HepG2 (cell line): ENCODE results near the gene RMDN2. TPM values are rescaled to one million over a fixed set of nuclear protein-coding genes. Genes with fewer than 3 reads are reported as not detected.

Source experiments
- FOXK2 ChIP-seq: fragments of 450-650 bp; IDR thresholded peaks from 2 replicates; pipeline ENCODE4 v1.6.1; 2016
- HHEX ChIP-seq: IDR thresholded peaks from 2 replicates; pipeline ENCODE4 v1.6.1; 2016; ENCODE audit warnings: control low read depth
- KDM2A ChIP-seq: sonication (generic); formaldehyde crosslinking; IDR thresholded peaks from 2 replicates; pipeline ENCODE4 v1.4.0; 2020; ENCODE audit warnings: low read depth, missing genetic modification reagents, borderline replicate concordance
- KLF11 ChIP-seq: IDR thresholded peaks from 2 replicates; pipeline ENCODE4 v1.6.1; 2016; ENCODE audit warnings: missing compliant biosample characterization
- RBAK ChIP-seq: sonication (generic); formaldehyde crosslinking; IDR thresholded peaks from 2 replicates; pipeline ENCODE4 v1.5.1; 2020; ENCODE audit warnings: mild to moderate bottlenecking, missing genetic modification reagents
- SATB2 ChIP-seq: sonication (generic); formaldehyde crosslinking; IDR thresholded peaks from 2 replicates; pipeline ENCODE4 v1.5.0; 2020; ENCODE audit warnings: missing genetic modification reagents
- TBP ChIP-seq: sonication (generic); formaldehyde crosslinking; IDR thresholded peaks from 2 replicates; pipeline ENCODE4 v1.5.0; 2020; ENCODE audit warnings: missing genetic modification reagents
- TEAD2 ChIP-seq: sonication (generic); formaldehyde crosslinking; IDR thresholded peaks from 2 replicates; pipeline ENCODE4 v1.9.0; 2021; ENCODE audit warnings: missing genetic modification reagents
- ZNF282 ChIP-seq: fragments of 450-650 bp; IDR thresholded peaks from 2 replicates; pipeline ENCODE4 v1.6.1; 2018; ENCODE audit not compliant: partially characterized antibody
- ZNF546 ChIP-seq: sonication (generic); formaldehyde crosslinking; conservative IDR thresholded peaks from 2 replicates; pipeline ENCODE4 v1.8.1; 2023; ENCODE audit warnings: mild to moderate bottlenecking, missing genetic modification reagents
- ZNF674 ChIP-seq: sonication (generic); formaldehyde crosslinking; IDR thresholded peaks from 2 replicates; pipeline ENCODE4 v1.5.0; 2020; ENCODE audit warnings: low read depth, mild to moderate bottlenecking, missing genetic modification reagents
- ZSCAN9 ChIP-seq: IDR thresholded peaks from 2 replicates; pipeline ENCODE4 v1.6.1; 2016; ENCODE audit warnings: borderline replicate concordance
- polyA plus RNA-seq, 8 experiments: library from polyadenylated mRNA; depleted of rRNA in 3 of 8; stranded (reverse) in 7 of 8; unstranded in 1 of 8; fragments of >200 nt; fragmentation: Illumina TruSeq in 4 of 8; extraction: Trizol in 4 of 8; gene quantifications; 2 replicates each; pipeline versions ENCODE4 v1.2.1 to v1.2.3, GENCODE V29; 2011 to 2016; ENCODE audit warnings: low read depth in 4 of 8, missing spikeins in 1 of 8, mixed read lengths in 1 of 8; ENCODE audit not compliant: insufficient read depth in 1 of 8
- total RNA-seq, 5 experiments: library from RNA; depleted of rRNA; stranded (reverse); fragments of >200 nt; fragmentation: Illumina TruSeq; extraction: Trizol; gene quantifications; 2 replicates each; pipeline ENCODE4 v1.2.3, GENCODE V29; 2016; ENCODE audit warnings: low read depth in 1 of 5
- TF ChIP-seq, protein P1 (sequence below): IDR thresholded peaks from 2 replicates; pipeline ENCODE4 v1.6.1; 2016; ENCODE audit warnings: missing compliant biosample characterization, missing genetic modification reagents, borderline replicate concordance
- TF ChIP-seq, protein P2 (sequence below): IDR thresholded peaks from 2 replicates; pipeline ENCODE4 v1.6.1; 2018; ENCODE audit warnings: missing genetic modification reagents
- TF ChIP-seq, protein P3 (sequence below): sonication (generic); formaldehyde crosslinking; IDR thresholded peaks from 2 replicates; pipeline ENCODE4 v1.5.0; 2020; ENCODE audit warnings: mild to moderate bottlenecking, missing genetic modification reagents
- TF ChIP-seq, protein P4 (sequence below): sonication (generic); formaldehyde crosslinking; IDR thresholded peaks from 2 replicates; pipeline ENCODE4 v1.5.0; 2020; ENCODE audit warnings: mild to moderate bottlenecking, missing genetic modification reagents, borderline replicate concordance
- TF ChIP-seq, protein P5 (sequence below): sonication (generic); formaldehyde crosslinking; IDR thresholded peaks from 2 replicates; pipeline ENCODE4 v1.8.1; 2023; ENCODE audit warnings: mild to moderate bottlenecking, missing genetic modification reagents

Gene RMDN2
- total and polyA plus RNA-seq, 2 of the 13 experiments (the other 11 are each of a cell fraction or from before 2014, with no cell fraction given) = 2.3 to 8.9 TPM

DNA sequence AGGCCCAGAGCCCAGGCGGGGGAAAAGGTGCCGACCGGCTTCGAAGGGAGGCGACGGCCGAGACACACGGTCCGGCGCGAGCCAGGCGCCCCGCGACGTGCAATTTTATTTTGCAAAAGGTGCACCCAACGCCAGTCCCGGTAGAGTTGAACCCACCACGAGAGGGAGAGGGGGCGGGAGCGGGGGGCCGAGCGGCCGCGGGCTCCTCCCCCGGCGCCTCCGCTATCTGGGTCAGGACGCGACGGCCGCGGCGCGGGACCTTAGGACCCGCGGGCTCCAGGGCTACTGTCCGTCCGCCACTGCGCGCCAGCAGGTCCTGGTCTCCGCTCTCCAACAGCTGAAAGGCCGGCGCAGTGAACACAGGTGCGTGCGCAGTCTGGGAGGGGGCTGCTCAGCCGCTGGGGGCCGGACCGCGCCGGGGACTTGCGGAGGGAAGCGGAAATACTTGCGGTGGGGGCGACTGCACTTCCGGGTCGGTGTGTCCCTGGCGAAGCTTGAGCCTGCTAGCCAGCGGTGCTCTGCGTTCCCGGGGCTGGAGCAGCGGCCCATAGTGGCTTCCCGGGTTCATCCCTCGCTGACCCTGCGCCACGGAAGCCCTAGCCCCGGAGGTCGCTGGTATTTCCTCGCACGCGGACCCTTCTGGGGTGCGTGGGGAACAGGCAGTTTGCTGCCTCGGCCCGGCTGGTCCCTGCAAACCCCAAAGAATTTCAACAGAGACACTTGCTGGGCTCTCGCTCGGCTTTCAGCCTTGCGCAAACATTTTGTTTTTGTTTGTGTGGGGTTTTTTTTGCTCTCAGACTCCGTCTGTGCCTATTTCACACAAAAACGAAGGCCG is at the start of gene RMDN2 (continued):
- TF ChIP-seq, protein P1, sequence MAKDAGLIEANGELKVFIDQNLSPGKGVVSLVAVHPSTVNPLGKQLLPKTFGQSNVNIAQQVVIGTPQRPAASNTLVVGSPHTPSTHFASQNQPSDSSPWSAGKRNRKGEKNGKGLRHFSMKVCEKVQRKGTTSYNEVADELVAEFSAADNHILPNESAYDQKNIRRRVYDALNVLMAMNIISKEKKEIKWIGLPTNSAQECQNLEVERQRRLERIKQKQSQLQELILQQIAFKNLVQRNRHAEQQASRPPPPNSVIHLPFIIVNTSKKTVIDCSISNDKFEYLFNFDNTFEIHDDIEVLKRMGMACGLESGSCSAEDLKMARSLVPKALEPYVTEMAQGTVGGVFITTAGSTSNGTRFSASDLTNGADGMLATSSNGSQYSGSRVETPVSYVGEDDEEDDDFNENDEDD = peak; percentile 68; the same call in 1 of the 2 replicates
- TF ChIP-seq, protein P2, sequence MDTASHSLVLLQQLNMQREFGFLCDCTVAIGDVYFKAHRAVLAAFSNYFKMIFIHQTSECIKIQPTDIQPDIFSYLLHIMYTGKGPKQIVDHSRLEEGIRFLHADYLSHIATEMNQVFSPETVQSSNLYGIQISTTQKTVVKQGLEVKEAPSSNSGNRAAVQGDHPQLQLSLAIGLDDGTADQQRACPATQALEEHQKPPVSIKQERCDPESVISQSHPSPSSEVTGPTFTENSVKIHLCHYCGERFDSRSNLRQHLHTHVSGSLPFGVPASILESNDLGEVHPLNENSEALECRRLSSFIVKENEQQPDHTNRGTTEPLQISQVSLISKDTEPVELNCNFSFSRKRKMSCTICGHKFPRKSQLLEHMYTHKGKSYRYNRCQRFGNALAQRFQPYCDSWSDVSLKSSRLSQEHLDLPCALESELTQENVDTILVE (CRISPR knock-in tag) = peak; percentile 90
- no peak for TF ChIP-seq FOXK2
- TF ChIP-seq, protein P3, sequence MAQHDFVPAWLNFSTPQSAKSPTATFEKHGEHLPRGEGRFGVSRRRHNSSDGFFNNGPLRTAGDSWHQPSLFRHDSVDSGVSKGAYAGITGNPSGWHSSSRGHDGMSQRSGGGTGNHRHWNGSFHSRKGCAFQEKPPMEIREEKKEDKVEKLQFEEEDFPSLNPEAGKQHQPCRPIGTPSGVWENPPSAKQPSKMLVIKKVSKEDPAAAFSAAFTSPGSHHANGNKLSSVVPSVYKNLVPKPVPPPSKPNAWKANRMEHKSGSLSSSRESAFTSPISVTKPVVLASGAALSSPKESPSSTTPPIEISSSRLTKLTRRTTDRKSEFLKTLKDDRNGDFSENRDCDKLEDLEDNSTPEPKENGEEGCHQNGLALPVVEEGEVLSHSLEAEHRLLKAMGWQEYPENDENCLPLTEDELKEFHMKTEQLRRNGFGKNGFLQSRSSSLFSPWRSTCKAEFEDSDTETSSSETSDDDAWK = no peak
- TF ChIP-seq RBAK (CRISPR knock-in tag) = peak; percentile 68; the same call in 1 of the 2 replicates
- no peak for TF ChIP-seq ZNF674 (CRISPR knock-in tag)
- TF ChIP-seq KLF11 (CRISPR knock-in tag) = peak; percentile 86; the same call in 1 of the 2 replicates
- peak; percentile 73; the same call in 1 of the 2 replicates for TF ChIP-seq ZSCAN9
- TF ChIP-seq, protein P4, sequence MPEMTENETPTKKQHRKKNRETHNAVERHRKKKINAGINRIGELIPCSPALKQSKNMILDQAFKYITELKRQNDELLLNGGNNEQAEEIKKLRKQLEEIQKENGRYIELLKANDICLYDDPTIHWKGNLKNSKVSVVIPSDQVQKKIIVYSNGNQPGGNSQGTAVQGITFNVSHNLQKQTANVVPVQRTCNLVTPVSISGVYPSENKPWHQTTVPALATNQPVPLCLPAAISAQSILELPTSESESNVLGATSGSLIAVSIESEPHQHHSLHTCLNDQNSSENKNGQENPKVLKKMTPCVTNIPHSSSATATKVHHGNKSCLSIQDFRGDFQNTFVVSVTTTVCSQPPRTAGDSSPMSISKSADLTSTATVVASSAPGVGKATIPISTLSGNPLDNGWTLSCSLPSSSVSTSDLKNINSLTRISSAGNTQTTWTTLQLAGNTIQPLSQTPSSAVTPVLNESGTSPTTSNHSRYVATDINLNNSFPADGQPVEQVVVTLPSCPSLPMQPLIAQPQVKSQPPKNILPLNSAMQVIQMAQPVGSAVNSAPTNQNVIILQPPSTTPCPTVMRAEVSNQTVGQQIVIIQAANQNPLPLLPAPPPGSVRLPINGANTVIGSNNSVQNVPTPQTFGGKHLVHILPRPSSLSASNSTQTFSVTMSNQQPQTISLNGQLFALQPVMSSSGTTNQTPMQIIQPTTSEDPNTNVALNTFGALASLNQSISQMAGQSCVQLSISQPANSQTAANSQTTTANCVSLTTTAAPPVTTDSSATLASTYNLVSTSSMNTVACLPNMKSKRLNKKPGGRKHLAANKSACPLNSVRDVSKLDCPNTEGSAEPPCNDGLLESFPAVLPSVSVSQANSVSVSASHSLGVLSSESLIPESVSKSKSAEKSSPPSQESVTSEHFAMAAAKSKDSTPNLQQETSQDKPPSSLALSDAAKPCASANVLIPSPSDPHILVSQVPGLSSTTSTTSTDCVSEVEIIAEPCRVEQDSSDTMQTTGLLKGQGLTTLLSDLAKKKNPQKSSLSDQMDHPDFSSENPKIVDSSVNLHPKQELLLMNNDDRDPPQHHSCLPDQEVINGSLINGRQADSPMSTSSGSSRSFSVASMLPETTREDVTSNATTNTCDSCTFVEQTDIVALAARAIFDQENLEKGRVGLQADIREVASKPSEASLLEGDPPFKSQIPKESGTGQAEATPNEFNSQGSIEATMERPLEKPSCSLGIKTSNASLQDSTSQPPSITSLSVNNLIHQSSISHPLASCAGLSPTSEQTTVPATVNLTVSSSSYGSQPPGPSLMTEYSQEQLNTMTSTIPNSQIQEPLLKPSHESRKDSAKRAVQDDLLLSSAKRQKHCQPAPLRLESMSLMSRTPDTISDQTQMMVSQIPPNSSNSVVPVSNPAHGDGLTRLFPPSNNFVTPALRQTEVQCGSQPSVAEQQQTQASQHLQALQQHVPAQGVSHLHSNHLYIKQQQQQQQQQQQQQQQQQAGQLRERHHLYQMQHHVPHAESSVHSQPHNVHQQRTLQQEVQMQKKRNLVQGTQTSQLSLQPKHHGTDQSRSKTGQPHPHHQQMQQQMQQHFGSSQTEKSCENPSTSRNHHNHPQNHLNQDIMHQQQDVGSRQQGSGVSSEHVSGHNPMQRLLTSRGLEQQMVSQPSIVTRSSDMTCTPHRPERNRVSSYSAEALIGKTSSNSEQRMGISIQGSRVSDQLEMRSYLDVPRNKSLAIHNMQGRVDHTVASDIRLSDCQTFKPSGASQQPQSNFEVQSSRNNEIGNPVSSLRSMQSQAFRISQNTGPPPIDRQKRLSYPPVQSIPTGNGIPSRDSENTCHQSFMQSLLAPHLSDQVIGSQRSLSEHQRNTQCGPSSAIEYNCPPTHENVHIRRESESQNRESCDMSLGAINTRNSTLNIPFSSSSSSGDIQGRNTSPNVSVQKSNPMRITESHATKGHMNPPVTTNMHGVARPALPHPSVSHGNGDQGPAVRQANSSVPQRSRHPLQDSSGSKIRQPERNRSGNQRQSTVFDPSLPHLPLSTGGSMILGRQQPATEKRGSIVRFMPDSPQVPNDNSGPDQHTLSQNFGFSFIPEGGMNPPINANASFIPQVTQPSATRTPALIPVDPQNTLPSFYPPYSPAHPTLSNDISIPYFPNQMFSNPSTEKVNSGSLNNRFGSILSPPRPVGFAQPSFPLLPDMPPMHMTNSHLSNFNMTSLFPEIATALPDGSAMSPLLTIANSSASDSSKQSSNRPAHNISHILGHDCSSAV (CRISPR knock-in tag) = peak; percentile 91; the same call in 1 of the 2 replicates
- 0 out of 2 replicates have a peak, but pooled peaks have one; percentile 18 for TF ChIP-seq HHEX (CRISPR knock-in tag)
- no peak; the same call in 1 of the 2 replicates for TF ChIP-seq TEAD2 (CRISPR knock-in tag)
- peak; percentile 92 for TF ChIP-seq SATB2
- peak; percentile 79 for TF ChIP-seq ZNF546 (CRISPR knock-in tag)
- TF ChIP-seq, protein P5, sequence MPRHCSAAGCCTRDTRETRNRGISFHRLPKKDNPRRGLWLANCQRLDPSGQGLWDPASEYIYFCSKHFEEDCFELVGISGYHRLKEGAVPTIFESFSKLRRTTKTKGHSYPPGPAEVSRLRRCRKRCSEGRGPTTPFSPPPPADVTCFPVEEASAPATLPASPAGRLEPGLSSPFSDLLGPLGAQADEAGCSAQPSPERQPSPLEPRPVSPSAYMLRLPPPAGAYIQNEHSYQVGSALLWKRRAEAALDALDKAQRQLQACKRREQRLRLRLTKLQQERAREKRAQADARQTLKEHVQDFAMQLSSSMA (CRISPR knock-in tag) = peak; percentile 94
- TF ChIP-seq TBP (CRISPR knock-in tag) = peak; percentile 92
- TF ChIP-seq KDM2A (CRISPR knock-in tag) = peak; percentile 98
- no peak for TF ChIP-seq ZNF282
